IPS DF 19.7 (cell line): Measurements from ENCODE around the gene NAV3.

Source experiments
- DNase-seq: peaks from one replicate; pipeline ENCODE4 v3.0.0-alpha.2; 2013; ENCODE audit warnings: low read depth, low spot score

The NAV3 gene

GRCh38 chr12:78119351-78119918, 288.7 kb downstream of the NAV3 start:
- no peak for DNase-seq

- DNase-seq = no peak
These were observed 289.6 kb downstream of the NAV3 start for GRCh38 chr12:78120306-78120705.

GRCh38 chr12:78120866-78121560, 290.3 kb downstream of the NAV3 start:
- DNase-seq = no peak

GRCh38 chr12:78121969-78122610, 291.4 kb downstream of the NAV3 start:
- DNase-seq = no peak

GRCh38 chr12:78128211-78128610, 297.5 kb downstream of the NAV3 start:
- no peak for DNase-seq

- no peak for DNase-seq
These were observed 313.0 kb downstream of the NAV3 start for GRCh38 chr12:78143717-78144116.

GRCh38 chr12:78145398-78145797, 314.7 kb downstream of the NAV3 start:
- no peak for DNase-seq

- no peak for DNase-seq
These were observed 315.7 kb downstream of the NAV3 start for GRCh38 chr12:78146365-78146772.

GRCh38 chr12:78149459-78149858, 318.8 kb downstream of the NAV3 start:
- DNase-seq = no peak

- DNase-seq = no peak
These were observed 324.9 kb downstream of the NAV3 start for GRCh38 chr12:78155546-78155945.

GRCh38 chr12:78156751-78157150, 326.1 kb downstream of the NAV3 start:
- DNase-seq = no peak

GRCh38 chr12:78157199-78157598, 326.5 kb downstream of the NAV3 start:
- DNase-seq = no peak

GRCh38 chr12:78164154-78164553, 333.5 kb downstream of the NAV3 start:
- no peak for DNase-seq

GRCh38 chr12:78167510-78167909, 336.8 kb downstream of the NAV3 start:
- no peak for DNase-seq

GRCh38 chr12:78171061-78171460, 340.4 kb downstream of the NAV3 start:
- DNase-seq = no peak

- DNase-seq = no peak
These were observed 345.9 kb downstream of the NAV3 start for GRCh38 chr12:78176643-78177042.

GRCh38 chr12:78177298-78177697, 346.6 kb downstream of the NAV3 start:
- no peak for DNase-seq

- no peak for DNase-seq
These were observed 348.7 kb downstream of the NAV3 start for GRCh38 chr12:78179346-78179745.

GRCh38 chr12:78181544-78182162, 351.0 kb downstream of the NAV3 start:
- DNase-seq = no peak

- no peak for DNase-seq
These were observed 353.1 kb downstream of the NAV3 start for GRCh38 chr12:78183824-78184223.

GRCh38 chr12:78185109-78185508, 354.4 kb downstream of the NAV3 start:
- DNase-seq = no peak

GRCh38 chr12:78185651-78186050, 355.0 kb downstream of the NAV3 start:
- no peak for DNase-seq

- DNase-seq = no peak
These were observed 356.0 kb downstream of the NAV3 start for GRCh38 chr12:78186670-78187069.
